CD4-positive, alpha-beta T cell (primary cell): ENCODE results near the gene LYG1. TPM values are rescaled to one million over a fixed set of nuclear protein-coding genes. Genes with fewer than 3 reads are reported as not detected.

ENCODE experiments used
- ATAC-seq: fragments of 200-7000 bp; cut with Tn5 transposase; one replicate; pipeline ENCODE4 v1.10.0; 2022; ENCODE audit warnings: mild to moderate bottlenecking; ENCODE audit not compliant: poor library complexity
- CTCF ChIA-PET: fragments of 350-600 bp; sonication (Branson Sonifier 250); formaldehyde crosslinking; loops from one replicate; lab custom pipeline; 2021; ENCODE audit warnings: antibody characterized with exemption, inconsistent platforms; lab: Charles Lee
- POLR2A ChIA-PET: fragments of 350-600 bp; sonication (Branson Sonifier 250); formaldehyde crosslinking; loops from one replicate; lab custom pipeline; 2021; ENCODE audit warnings: antibody characterized with exemption, inconsistent platforms; lab: Charles Lee
- DNase-seq, 14 experiments: peaks; one replicate each; pipeline ENCODE4 v3.0.0-alpha.2; 2013 to 2020; ENCODE audit warnings: mixed read lengths in 2 of 14
- H3K27ac ChIP-seq, 2 donors: one replicate each; pipeline versions ENCODE4 v1.5.1 to v1.7.0; 2013; ENCODE audit warnings: low read length in 2 of 2, low read depth in 1 of 2, mild to moderate bottlenecking in 1 of 2
- H3K27me3 ChIP-seq, 2 experiments: 1 replicate in 1 of 2; 2 replicates in 1 of 2; pipeline versions ENCODE4 v1.6.1 to v1.7.0; 2013; ENCODE audit warnings: low read length in 2 of 2, control low read depth in 1 of 2, mild to moderate bottlenecking in 1 of 2, moderate library complexity in 1 of 2; ENCODE audit not compliant: insufficient read depth in 2 of 2, control insufficient read depth in 1 of 2
- H3K36me3 ChIP-seq: one replicate; pipeline ENCODE4 v1.6.1; 2013; ENCODE audit warnings: low read length, control low read depth; ENCODE audit not compliant: insufficient read depth
- H3K4me1 ChIP-seq: one replicate; pipeline ENCODE4 v1.6.1; 2013; ENCODE audit warnings: low read length, control low read depth; ENCODE audit not compliant: insufficient read depth
- H3K4me3 ChIP-seq: one replicate; pipeline ENCODE4 v1.5.1; 2013; ENCODE audit warnings: mild to moderate bottlenecking, low read length, moderate library complexity
- H3K9me3 ChIP-seq, 2 experiments: 1 replicate in 1 of 2; 2 replicates in 1 of 2; pipeline versions ENCODE4 v1.6.1 to v1.7.0; 2013; ENCODE audit warnings: low read length in 2 of 2, mild to moderate bottlenecking in 2 of 2, control low read depth in 1 of 2, moderate library complexity in 1 of 2; ENCODE audit not compliant: control insufficient read depth in 1 of 2, insufficient read depth in 1 of 2
- H3K27ac Mint-ChIP-seq: one replicate; pipeline ENCODE4 v1.8.0; 2020; ENCODE audit warnings: mixed read lengths
- H3K27me3 Mint-ChIP-seq: one replicate; pipeline ENCODE4 v1.8.0; 2021; ENCODE audit warnings: mixed read lengths
- H3K36me3 Mint-ChIP-seq: one replicate; pipeline ENCODE4 v1.8.0; 2021; ENCODE audit warnings: low read depth, mixed read lengths
- H3K4me1 Mint-ChIP-seq: one replicate; pipeline ENCODE4 v1.8.0; 2021; ENCODE audit warnings: low read depth, mixed read lengths
- H3K4me3 Mint-ChIP-seq: one replicate; pipeline ENCODE4 v1.8.0; 2020; ENCODE audit warnings: mild to moderate bottlenecking, mixed read lengths
- H3K9me3 Mint-ChIP-seq: one replicate; pipeline ENCODE4 v1.8.0; 2020; ENCODE audit warnings: mixed read lengths
- intact Hi-C, 2 experiments: fragments of 100-400 bp; cut with DNase I in 1 of 2; cut with micrococcal nuclease in 1 of 2; formaldehyde crosslinking; loops; one replicate each; pipeline versions ENCODE4 v1.15.1 to v1.9.0; 2023 to 2025; cut with DNase I, micrococcal nuclease
- total RNA-seq, 174 experiments: library from RNA in 2 of 174; stranded (reverse) in 2 of 174; gene quantifications; one replicate each; pipeline ENCODE4 v1.2.3 and lab custom pipeline; 2021 to 2026
- TF ChIP-seq, protein P1 (sequence below): fragments of 200-600 bp; IDR thresholded peaks from one replicate; pipeline ENCODE4 v1.8.0; 2022; ENCODE audit warnings: antibody characterized with exemption, mild to moderate bottlenecking

Gene LYG1
- total RNA-seq, 2 experiments from 2014 or later: 0.71 to 1.3 TPM

DNA sequence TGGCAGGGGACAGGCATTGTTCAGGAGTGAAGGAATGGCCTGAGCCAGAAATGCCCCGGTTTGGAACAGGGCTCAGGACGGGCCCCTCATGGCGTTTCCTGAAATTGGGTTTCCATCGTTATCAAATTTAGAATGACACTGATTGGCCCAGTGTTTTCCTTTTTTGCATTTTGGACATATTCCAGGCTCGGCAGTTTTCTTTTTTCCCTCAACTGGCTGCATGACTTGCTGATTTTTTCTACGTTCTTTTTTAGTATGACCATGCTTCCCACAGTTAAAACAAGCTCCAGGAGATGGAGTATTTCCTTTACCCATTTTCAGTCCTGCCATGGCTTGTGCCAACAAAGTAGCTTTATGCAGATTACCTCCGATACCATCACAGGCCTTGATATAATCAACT, 25.1 kb downstream of the LYG1 start:
- no peak overlapping the region for H3K27ac ChIP-seq
- ChIA-PET POLR2A (no interaction called here), CTCF (no interaction called here)
- H3K36me3 ChIP-seq: no peaks in the 10 kb centered on the region
- Mint-ChIP-seq H3K36me3 (peaks cover 31% of the 10 kb centered on the region), H3K27ac (no peak overlapping the region), H3K27me3 (no peaks in the 10 kb centered on the region), H3K4me3 (no peak overlapping the region), H3K9me3 (peaks cover 17% of the 10 kb centered on the region), H3K4me1 (no peaks in the 10 kb centered on the region)
- no peaks in the 10 kb centered on the region for H3K27me3 ChIP-seq
- H3K4me1 ChIP-seq: no peaks in the 10 kb centered on the region
- ATAC-seq (no peak), DNase-seq (no peak)
- TF ChIP-seq, protein P1, sequence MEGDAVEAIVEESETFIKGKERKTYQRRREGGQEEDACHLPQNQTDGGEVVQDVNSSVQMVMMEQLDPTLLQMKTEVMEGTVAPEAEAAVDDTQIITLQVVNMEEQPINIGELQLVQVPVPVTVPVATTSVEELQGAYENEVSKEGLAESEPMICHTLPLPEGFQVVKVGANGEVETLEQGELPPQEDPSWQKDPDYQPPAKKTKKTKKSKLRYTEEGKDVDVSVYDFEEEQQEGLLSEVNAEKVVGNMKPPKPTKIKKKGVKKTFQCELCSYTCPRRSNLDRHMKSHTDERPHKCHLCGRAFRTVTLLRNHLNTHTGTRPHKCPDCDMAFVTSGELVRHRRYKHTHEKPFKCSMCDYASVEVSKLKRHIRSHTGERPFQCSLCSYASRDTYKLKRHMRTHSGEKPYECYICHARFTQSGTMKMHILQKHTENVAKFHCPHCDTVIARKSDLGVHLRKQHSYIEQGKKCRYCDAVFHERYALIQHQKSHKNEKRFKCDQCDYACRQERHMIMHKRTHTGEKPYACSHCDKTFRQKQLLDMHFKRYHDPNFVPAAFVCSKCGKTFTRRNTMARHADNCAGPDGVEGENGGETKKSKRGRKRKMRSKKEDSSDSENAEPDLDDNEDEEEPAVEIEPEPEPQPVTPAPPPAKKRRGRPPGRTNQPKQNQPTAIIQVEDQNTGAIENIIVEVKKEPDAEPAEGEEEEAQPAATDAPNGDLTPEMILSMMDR: no peak
- H3K4me3 ChIP-seq: no peak overlapping the region
- intact Hi-C loops: no loop called here
- H3K9me3 ChIP-seq: peaks cover 2 to 5% of the 10 kb centered on the region in 2 experiments

DNA sequence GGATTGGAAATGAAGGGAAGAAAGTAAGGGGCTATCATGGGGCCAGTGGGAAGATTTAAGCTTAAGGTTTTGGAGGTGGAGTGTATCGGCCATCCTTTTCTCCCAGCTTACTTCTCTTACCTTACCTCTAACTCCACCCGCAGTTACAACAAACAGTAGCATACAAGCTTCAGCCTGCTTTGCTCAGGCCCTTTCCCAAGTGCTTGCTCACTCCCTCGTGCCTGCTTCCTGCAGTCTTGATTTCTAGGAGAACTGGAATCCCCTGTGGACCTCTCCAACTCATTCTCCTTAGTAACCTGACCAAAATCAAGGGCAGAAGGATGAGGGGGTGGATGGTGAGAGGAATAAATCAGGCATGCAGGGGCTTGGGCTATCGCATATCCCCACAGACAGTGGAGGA, 39.8 kb downstream of the LYG1 start:
- no peaks in the 10 kb centered on the region for H3K9me3 Mint-ChIP-seq
- Histone ChIP-seq H3K27me3 (no peaks in the 10 kb centered on the region), H3K27ac (no peak overlapping the region), H3K4me1 (no peaks in the 10 kb centered on the region), H3K36me3 (no peaks in the 10 kb centered on the region), H3K4me3 (no peak overlapping the region), H3K9me3 (no peaks in the 10 kb centered on the region)
- no peak overlapping the region for H3K4me3 Mint-ChIP-seq
- H3K27ac Mint-ChIP-seq: no peak overlapping the region
- intact Hi-C loops: no loop called here
- H3K36me3 Mint-ChIP-seq: no peaks in the 10 kb centered on the region
- no peaks in the 10 kb centered on the region for H3K27me3 Mint-ChIP-seq
- no peak for ATAC-seq
- ChIA-PET CTCF (no interaction called here), POLR2A (no interaction called here)
- TF ChIP-seq, protein P1: no peak
- no peaks in the 10 kb centered on the region for H3K4me1 Mint-ChIP-seq
- no peak for DNase-seq

DNA sequence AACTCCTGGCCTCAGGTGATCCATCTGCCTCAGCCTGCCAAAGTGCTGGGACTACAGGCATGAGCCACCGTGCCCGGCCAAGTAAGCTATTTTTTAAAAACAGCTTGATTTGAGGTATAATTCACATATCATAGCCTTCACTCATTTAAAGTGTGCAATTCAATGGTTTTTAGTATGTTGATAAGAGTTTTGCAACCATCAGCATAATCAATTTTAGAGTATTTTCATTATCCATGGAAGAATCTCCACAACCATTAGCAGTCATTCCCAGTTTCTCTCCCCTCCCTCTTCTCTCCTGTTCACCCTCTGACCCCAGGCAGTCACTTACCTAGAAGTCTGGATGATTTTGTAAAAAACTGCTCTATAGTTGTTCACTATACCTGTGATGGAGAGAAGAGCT, 40.8 kb downstream of the LYG1 start:
- Mint-ChIP-seq H3K27me3 (no peaks in the 10 kb centered on the region), H3K27ac (no peak overlapping the region), H3K4me1 (no peaks in the 10 kb centered on the region), H3K9me3 (no peaks in the 10 kb centered on the region), H3K36me3 (no peaks in the 10 kb centered on the region), H3K4me3 (no peak overlapping the region)
- intact Hi-C loops: no loop called here
- no peaks in the 10 kb centered on the region for H3K4me1 ChIP-seq
- H3K27me3 ChIP-seq: no peaks in the 10 kb centered on the region
- TF ChIP-seq, protein P1: no peak
- no peaks in the 10 kb centered on the region for H3K36me3 ChIP-seq
- DNase-seq (no peak), ATAC-seq (no peak)
- H3K4me3 ChIP-seq: no peak overlapping the region
- H3K27ac ChIP-seq: no peak overlapping the region
- ChIA-PET CTCF (no interaction called here), POLR2A (no interaction called here)
- no peaks in the 10 kb centered on the region for H3K9me3 ChIP-seq
